Sigmoid colon (tissue), 7 donors: Measurements from ENCODE around the gene ASIP. TPM values are rescaled to one million over a fixed set of nuclear protein-coding genes. Genes with fewer than 3 reads are reported as not detected.

ENCODE experiments used
- DNase-seq: peaks from one replicate; pipeline ENCODE4 v3.0.0-alpha.2; 2019
- H3K27ac ChIP-seq, 4 donors: fragments of 200-600 bp; sonication (generic); one replicate each; pipeline ENCODE4 v1.5.1; 2016 to 2019; ENCODE audit warnings: mild to moderate bottlenecking in 1 of 4
- H3K27me3 ChIP-seq, 3 donors: fragments of 200-600 bp; sonication (generic); one replicate each; pipeline ENCODE4 v1.5.1; 2019; ENCODE audit warnings: mild to moderate bottlenecking in 1 of 3
- H3K36me3 ChIP-seq, 4 donors: fragments of 200-600 bp; sonication (generic); one replicate each; pipeline ENCODE4 v1.5.1; 2016 to 2019
- H3K4me1 ChIP-seq, 4 donors: fragments of 200-600 bp; sonication (generic); one replicate each; pipeline ENCODE4 v1.5.1; 2017 to 2019
- H3K4me3 ChIP-seq, 4 donors: fragments of 200-600 bp; sonication (generic); one replicate each; pipeline ENCODE4 v1.5.1; 2017 to 2019; ENCODE audit warnings: mild to moderate bottlenecking in 2 of 4, moderate library complexity in 1 of 4
- H3K9me3 ChIP-seq, 4 donors: fragments of 200-600 bp in 3 of 4; sonication (generic) in 3 of 4; one replicate each; pipeline versions ENCODE4 v1.5.1 to v1.6.1; 2013 to 2019
- EP300 ChIP-seq, 4 donors: sonication (generic); formaldehyde crosslinking; IDR thresholded peaks; one replicate each; pipeline ENCODE4 v1.6.1; 2017; ENCODE audit warnings: antibody characterized with exemption in 4 of 4
- POLR2A ChIP-seq, 2 donors: fragments of 450-650 bp; IDR thresholded peaks; one replicate each; pipeline ENCODE4 v1.6.1; 2016; ENCODE audit warnings: antibody characterized with exemption in 2 of 2, mild to moderate bottlenecking in 2 of 2, moderate library complexity in 2 of 2
- POLR2AphosphoS5 ChIP-seq, 4 donors: sonication (generic); formaldehyde crosslinking; IDR thresholded peaks; one replicate each; pipeline ENCODE4 v1.6.1; 2017; ENCODE audit warnings: antibody characterized with exemption in 4 of 4
- WGBS, 2 donors: extraction: QIAGEN DNeasy Blood & Tissue Kit; methylation state at CpG; one replicate each; pipeline ENCODE4 v1.1.7; 2013; 5-methylcytosine and 5-hydroxymethylcytosine counted together
- intact Hi-C: fragments of 100-400 bp; cut with DNase I; formaldehyde crosslinking; loops from one replicate; pipeline ENCODE4 v1.15.1; 2023
- polyA plus RNA-seq, 3 donors: library from polyadenylated mRNA; stranded (reverse); fragments of 200-250 nt; gene quantifications; one replicate each; pipeline ENCODE4 v1.2.3, GENCODE V29; 2013
- total RNA-seq, 4 donors: library from RNA; depleted of rRNA; stranded (reverse); fragments of >200 nt; gene quantifications; one replicate each; pipeline ENCODE4 v1.1.0, GENCODE V29; 2016
- TF ChIP-seq, protein P1 (sequence below), 4 experiments: fragments of 450-650 bp in 3 of 4; fragments of 200-600 bp in 1 of 4; IDR thresholded peaks; one replicate each; pipeline ENCODE4 v1.5.1; 2016 to 2019; ENCODE audit warnings: antibody characterized with exemption in 4 of 4, mild to moderate bottlenecking in 3 of 4, moderate library complexity in 2 of 4
- donor health status: healthy with polysubstance abuse.
- donor health status: Bipolar disorder and iron deficiency.
- donor health status: healthy.

The ASIP gene
- total and polyA plus RNA-seq, 7 donors = 0.38 to 0.99 TPM; not detected in 5

DNA sequence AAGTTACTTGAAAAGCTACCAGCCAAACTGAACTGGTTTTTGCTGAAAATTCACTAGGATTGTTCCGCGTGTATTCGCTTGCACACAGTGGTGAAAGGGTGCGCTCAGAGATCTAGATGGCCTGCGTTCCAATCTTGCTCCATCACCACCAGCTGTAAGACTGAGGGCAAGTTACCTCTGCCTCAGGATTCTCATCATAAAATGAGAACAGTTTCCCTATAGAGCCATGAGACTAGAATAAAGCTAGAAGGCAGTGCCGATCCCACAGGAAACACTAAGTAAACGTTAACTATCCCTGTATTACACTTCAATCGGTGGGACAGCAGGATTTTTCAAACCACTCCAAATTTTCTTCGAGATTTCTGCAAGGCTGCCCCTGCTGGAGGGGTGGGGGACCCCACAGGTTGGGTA lies 61.1 kb downstream of the ASIP start:
- WGBS, 2 donors = 9 to 29% methylated on average over 9 of the region's 9 CpGs
- peaks cover 0 to 18% (median 18%) of the 10 kb centered on the region in 4 donors for H3K4me1 ChIP-seq
- peak overlapping the region; percentile 73 to 93 (median 86) for H3K4me3 ChIP-seq
- H3K36me3 ChIP-seq = no peaks in the 10 kb centered on the region
- intact Hi-C loops = loop anchor here (2.0 kb wide), 1 partner anchor 60 kb away; the partner anchor contains the start of gene ITCH
- no peaks in the 10 kb centered on the region for H3K9me3 ChIP-seq
- TF ChIP-seq, protein P1, sequence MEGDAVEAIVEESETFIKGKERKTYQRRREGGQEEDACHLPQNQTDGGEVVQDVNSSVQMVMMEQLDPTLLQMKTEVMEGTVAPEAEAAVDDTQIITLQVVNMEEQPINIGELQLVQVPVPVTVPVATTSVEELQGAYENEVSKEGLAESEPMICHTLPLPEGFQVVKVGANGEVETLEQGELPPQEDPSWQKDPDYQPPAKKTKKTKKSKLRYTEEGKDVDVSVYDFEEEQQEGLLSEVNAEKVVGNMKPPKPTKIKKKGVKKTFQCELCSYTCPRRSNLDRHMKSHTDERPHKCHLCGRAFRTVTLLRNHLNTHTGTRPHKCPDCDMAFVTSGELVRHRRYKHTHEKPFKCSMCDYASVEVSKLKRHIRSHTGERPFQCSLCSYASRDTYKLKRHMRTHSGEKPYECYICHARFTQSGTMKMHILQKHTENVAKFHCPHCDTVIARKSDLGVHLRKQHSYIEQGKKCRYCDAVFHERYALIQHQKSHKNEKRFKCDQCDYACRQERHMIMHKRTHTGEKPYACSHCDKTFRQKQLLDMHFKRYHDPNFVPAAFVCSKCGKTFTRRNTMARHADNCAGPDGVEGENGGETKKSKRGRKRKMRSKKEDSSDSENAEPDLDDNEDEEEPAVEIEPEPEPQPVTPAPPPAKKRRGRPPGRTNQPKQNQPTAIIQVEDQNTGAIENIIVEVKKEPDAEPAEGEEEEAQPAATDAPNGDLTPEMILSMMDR (IDR thresholded peaks at IDR 0.05) = peak in 1 of 4 experiments; percentile 17
- TF ChIP-seq POLR2AphosphoS5 (IDR thresholded peaks at IDR 0.05) = no peak
- no peaks in the 10 kb centered on the region for H3K27me3 ChIP-seq
- no peak for DNase-seq
- peak overlapping the region; percentile 92 to 96 (median 94) for H3K27ac ChIP-seq

DNA sequence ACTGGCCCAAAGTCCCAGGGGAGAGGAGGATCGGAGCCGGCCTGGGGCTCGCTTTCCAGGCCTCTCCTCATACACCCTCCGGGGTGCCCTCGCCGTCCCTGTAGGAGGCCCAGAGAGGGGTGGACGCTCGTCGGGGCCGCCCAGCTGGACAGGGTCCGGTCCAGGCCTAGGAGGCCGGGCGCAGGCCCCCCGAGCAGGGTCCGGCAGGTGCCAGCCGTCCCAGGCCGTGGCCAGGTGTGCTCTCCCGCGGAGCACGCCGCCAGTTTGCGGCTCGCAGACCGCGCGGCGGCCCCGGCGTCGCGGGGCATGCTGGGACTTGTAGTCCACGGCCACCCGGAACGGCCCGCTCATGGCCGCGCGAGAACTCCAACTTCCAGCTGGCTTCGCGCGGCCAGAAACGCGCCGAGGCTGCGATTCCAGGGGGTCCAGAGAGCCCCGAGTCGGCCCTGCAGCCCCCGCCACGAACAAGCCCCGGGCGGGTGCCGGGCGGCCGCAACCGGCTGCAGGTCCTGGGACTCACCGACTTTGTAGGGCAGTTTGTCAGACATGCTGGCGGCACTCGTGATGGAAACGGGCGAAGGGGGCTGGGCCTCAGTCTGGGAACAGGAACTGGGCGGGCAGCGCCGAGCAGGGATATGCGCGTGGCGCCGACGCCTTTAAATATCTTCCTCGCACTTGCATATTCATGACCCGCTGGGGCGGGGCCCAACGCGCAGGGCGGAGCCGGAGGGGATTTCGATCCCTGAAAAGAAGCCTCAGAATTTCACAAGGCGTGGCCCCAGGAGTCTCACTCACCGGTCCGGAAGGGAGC lies 61.7 kb downstream of the ASIP start, which contains the start of gene AHCY:
Gene AHCY, minus strand, starts transcription at position 633 of the 811 bp plus-strand sequence. Its CDS starts 85 bp downstream, at position 548.
- H3K27ac ChIP-seq = peak within 1 kb of the TSS; percentile 92 to 96 (median 94)
- H3K4me3 ChIP-seq = peak within 1 kb of the TSS; percentile 73 to 93 (median 86)
- H3K27me3 ChIP-seq = no peaks in the 10 kb centered on the region
- 0% methylated on average over 79 of the region's 79 CpGs for WGBS, 2 donors
- TF ChIP-seq EP300 (IDR thresholded peaks at IDR 0.05) (peak in 1 of 4 donors; percentile 5), POLR2AphosphoS5 (IDR thresholded peaks at IDR 0.05) (peak; percentile 51 to 81 (median 72)), POLR2A (IDR thresholded peaks at IDR 0.05) (peak in 1 of 2 donors; percentile 12)
- TF ChIP-seq, protein P1 (IDR thresholded peaks at IDR 0.05) = no peak
- no peaks in the 10 kb centered on the region for H3K36me3 ChIP-seq
- peak; percentile 98 for DNase-seq
- intact Hi-C loops = loop anchor here (2.0 kb wide), 1 partner anchor 60 kb away; the partner anchor contains the start of gene ITCH
- no peaks in the 10 kb centered on the region for H3K9me3 ChIP-seq
- peaks cover 0 to 18% (median 18%) of the 10 kb centered on the region in 4 donors for H3K4me1 ChIP-seq

DNA sequence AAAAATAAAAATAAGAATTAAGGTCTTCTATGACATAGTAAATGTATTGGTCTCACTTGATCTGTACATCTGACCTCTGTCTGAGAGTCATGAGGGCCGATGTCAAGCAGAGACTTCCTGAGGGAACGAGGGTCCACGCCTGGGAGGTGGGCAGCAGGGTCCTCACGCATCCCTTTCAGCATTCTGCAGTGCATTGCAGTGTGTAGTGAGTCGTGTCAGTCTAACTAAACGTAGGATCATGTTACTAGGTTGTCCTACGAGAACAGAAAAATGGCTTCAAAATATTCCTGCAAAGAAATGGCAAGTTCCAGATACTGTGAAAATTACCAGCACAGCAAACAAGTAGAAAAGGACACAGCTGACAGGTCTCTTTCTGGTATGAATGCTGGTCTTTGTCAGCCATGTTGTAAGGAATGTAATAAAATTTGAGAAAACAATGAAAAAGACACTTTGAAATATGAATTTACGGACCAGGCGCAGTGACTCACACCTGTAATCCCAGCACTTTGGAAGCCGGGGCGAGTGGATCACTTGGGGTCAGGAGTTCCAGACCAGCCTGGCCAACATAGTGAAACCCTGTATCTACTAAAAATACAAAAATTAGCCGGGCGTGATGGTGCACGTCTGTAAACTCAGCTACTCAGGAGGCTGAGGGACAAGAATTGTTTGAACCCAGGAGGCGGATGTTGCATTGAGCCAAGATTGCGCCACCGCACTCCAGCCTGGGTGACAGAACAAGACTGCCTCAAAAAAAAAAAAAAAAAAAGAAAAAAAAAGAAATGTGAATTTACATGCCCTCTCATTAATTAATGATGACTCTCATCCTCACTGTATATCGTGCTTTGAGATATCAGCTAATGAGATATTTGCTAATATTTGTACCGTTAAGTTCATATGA lies 64.4 kb downstream of the ASIP start:
- Histone ChIP-seq H3K36me3 (no peaks in the 10 kb centered on the region), H3K4me3 (no peak overlapping the region), H3K27me3 (no peaks in the 10 kb centered on the region), H3K4me1 (peaks cover 0 to 18% (median 18%) of the 10 kb centered on the region in 4 donors), H3K9me3 (no peaks in the 10 kb centered on the region), H3K27ac (no peak overlapping the region)
- no peak for DNase-seq
- intact Hi-C loops = no loop called here
- TF ChIP-seq POLR2AphosphoS5 (IDR thresholded peaks at IDR 0.05) (no peak), EP300 (IDR thresholded peaks at IDR 0.05) (no peak), POLR2A (IDR thresholded peaks at IDR 0.05) (no peak)
- TF ChIP-seq, protein P1 (IDR thresholded peaks at IDR 0.05) = no peak
- 80 to 84% methylated on average over 19 of the region's 19 CpGs for WGBS, 2 donors

DNA sequence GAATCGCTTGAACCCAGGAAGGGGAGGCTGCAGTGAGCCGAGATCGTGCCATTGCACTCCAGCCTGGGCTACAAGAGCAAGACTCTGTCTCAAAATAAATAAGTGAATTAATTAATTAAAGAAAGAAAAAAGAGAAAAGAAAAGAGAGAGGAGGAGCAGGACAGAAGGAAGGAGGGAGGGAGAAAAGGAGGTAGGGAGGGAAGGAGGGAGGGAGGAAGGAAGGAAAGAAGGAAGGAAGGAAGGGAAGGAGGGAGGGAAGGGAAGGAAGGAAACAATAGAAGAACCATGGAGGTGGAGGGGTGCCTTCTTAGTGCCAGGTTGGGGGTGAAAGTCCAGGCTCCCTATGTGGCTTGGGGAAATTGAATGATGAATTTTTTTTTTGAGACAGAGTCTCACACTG lies 68.5 kb downstream of the ASIP start:
- H3K36me3 ChIP-seq = no peaks in the 10 kb centered on the region
- TF ChIP-seq, protein P1 (IDR thresholded peaks at IDR 0.05) = no peak
- TF ChIP-seq EP300 (IDR thresholded peaks at IDR 0.05) (no peak), POLR2A (IDR thresholded peaks at IDR 0.05) (no peak), POLR2AphosphoS5 (IDR thresholded peaks at IDR 0.05) (no peak)
- peaks cover 0 to 13% (median 8%) of the 10 kb centered on the region in 4 donors for H3K4me1 ChIP-seq
- no peaks in the 10 kb centered on the region for H3K9me3 ChIP-seq
- no peak overlapping the region for H3K4me3 ChIP-seq
- H3K27ac ChIP-seq = no peak overlapping the region
- DNase-seq = no peak
- 96 to 97% methylated on average over 3 of the region's 3 CpGs for WGBS, 2 donors
- intact Hi-C loops = no loop called here
- peaks cover 5 to 18% (median 13%) of the 10 kb centered on the region in 3 donors for H3K27me3 ChIP-seq
